Sigmoid colon (tissue), 7 donors: ENCODE results near the gene ARG1. TPM values are rescaled to one million over a fixed set of nuclear protein-coding genes. Genes with fewer than 3 reads are reported as not detected.
A peak's percentile ranks its signal among the peaks of the same experiment; 100 is the strongest.

Source experiments
- DNase-seq: peaks from one replicate; pipeline ENCODE4 v3.0.0-alpha.2; 2019
- H3K27ac ChIP-seq, 4 donors: fragments of 200-600 bp; sonication (generic); one replicate each; pipeline ENCODE4 v1.5.1; 2016 to 2019; ENCODE audit warnings: mild to moderate bottlenecking in 1 of 4
- H3K27me3 ChIP-seq, 3 donors: fragments of 200-600 bp; sonication (generic); one replicate each; pipeline ENCODE4 v1.5.1; 2019; ENCODE audit warnings: mild to moderate bottlenecking in 1 of 3
- H3K36me3 ChIP-seq, 4 donors: fragments of 200-600 bp; sonication (generic); one replicate each; pipeline ENCODE4 v1.5.1; 2016 to 2019
- H3K4me1 ChIP-seq, 4 donors: fragments of 200-600 bp; sonication (generic); one replicate each; pipeline ENCODE4 v1.5.1; 2017 to 2019
- H3K4me3 ChIP-seq, 4 donors: fragments of 200-600 bp; sonication (generic); one replicate each; pipeline ENCODE4 v1.5.1; 2017 to 2019; ENCODE audit warnings: mild to moderate bottlenecking in 2 of 4, moderate library complexity in 1 of 4
- H3K9me3 ChIP-seq, 4 donors: fragments of 200-600 bp in 3 of 4; sonication (generic) in 3 of 4; one replicate each; pipeline versions ENCODE4 v1.5.1 to v1.6.1; 2013 to 2019
- CTCF ChIP-seq, 4 experiments: fragments of 450-650 bp in 3 of 4; fragments of 200-600 bp in 1 of 4; IDR thresholded peaks; one replicate each; pipeline ENCODE4 v1.5.1; 2016 to 2019; ENCODE audit warnings: antibody characterized with exemption in 4 of 4, mild to moderate bottlenecking in 3 of 4, moderate library complexity in 2 of 4
- EP300 ChIP-seq, 4 donors: sonication (generic); formaldehyde crosslinking; IDR thresholded peaks; one replicate each; pipeline ENCODE4 v1.6.1; 2017; ENCODE audit warnings: antibody characterized with exemption in 4 of 4
- POLR2A ChIP-seq, 2 donors: fragments of 450-650 bp; IDR thresholded peaks; one replicate each; pipeline ENCODE4 v1.6.1; 2016; ENCODE audit warnings: antibody characterized with exemption in 2 of 2, mild to moderate bottlenecking in 2 of 2, moderate library complexity in 2 of 2
- POLR2AphosphoS5 ChIP-seq, 4 donors: sonication (generic); formaldehyde crosslinking; IDR thresholded peaks; one replicate each; pipeline ENCODE4 v1.6.1; 2017; ENCODE audit warnings: antibody characterized with exemption in 4 of 4
- WGBS, 2 donors: extraction: QIAGEN DNeasy Blood & Tissue Kit; methylation state at CpG; one replicate each; pipeline ENCODE4 v1.1.7; 2013; 5-methylcytosine and 5-hydroxymethylcytosine counted together
- intact Hi-C: fragments of 100-400 bp; cut with DNase I; formaldehyde crosslinking; loops from one replicate; pipeline ENCODE4 v1.15.1; 2023
- polyA plus RNA-seq, 3 donors: library from polyadenylated mRNA; stranded (reverse); fragments of 200-250 nt; gene quantifications; one replicate each; pipeline ENCODE4 v1.2.3, GENCODE V29; 2013
- total RNA-seq, 4 donors: library from RNA; depleted of rRNA; stranded (reverse); fragments of >200 nt; gene quantifications; one replicate each; pipeline ENCODE4 v1.1.0, GENCODE V29; 2016
- donor health status: healthy with polysubstance abuse.
- donor health status: Bipolar disorder and iron deficiency.
- donor health status: healthy.

Gene ARG1
- total and polyA plus RNA-seq, 7 donors: 0.17 to 1.2 (median 0.27) TPM; not detected in 4

GRCh38 chr6:131602781-131603312 lies 29.8 kb downstream of the ARG1 start:
- no peaks in the 10 kb centered on the region for H3K4me1 ChIP-seq
- H3K9me3 ChIP-seq: no peaks in the 10 kb centered on the region
- no peaks in the 10 kb centered on the region for H3K27me3 ChIP-seq
- H3K4me3 ChIP-seq: no peak overlapping the region
- WGBS, 2 donors: 84 to 85% methylated on average over 1 of the region's 1 CpG
- DNase-seq: no peak
- H3K27ac ChIP-seq: peak overlapping the region in 1 of 4 donors; percentile 50
- TF ChIP-seq EP300 (IDR thresholded peaks at IDR 0.05): no peak
- TF ChIP-seq CTCF (IDR thresholded peaks at IDR 0.05): no peak
- TF ChIP-seq POLR2AphosphoS5 (IDR thresholded peaks at IDR 0.05): no peak
- no peak for TF ChIP-seq POLR2A (IDR thresholded peaks at IDR 0.05)
- intact Hi-C loops: no loop called here
- peaks cover 26 to 97% (median 44%) of the 10 kb centered on the region in 4 donors for H3K36me3 ChIP-seq

- intact Hi-C loops: no loop called here
- WGBS, 2 donors: 92% methylated on average over 5 of the region's 5 CpGs
- Histone ChIP-seq H3K9me3 (no peaks in the 10 kb centered on the region), H3K4me3 (no peak overlapping the region), H3K4me1 (no peaks in the 10 kb centered on the region), H3K36me3 (peaks cover 0 to 100% (median 35%) of the 10 kb centered on the region in 4 donors), H3K27me3 (no peaks in the 10 kb centered on the region), H3K27ac (no peak overlapping the region)
- no peak for TF ChIP-seq EP300 (IDR thresholded peaks at IDR 0.05)
- no peak for TF ChIP-seq POLR2A (IDR thresholded peaks at IDR 0.05)
- TF ChIP-seq POLR2AphosphoS5 (IDR thresholded peaks at IDR 0.05): no peak
- no peak for TF ChIP-seq CTCF (IDR thresholded peaks at IDR 0.05)
- no peak for DNase-seq
Observed at GRCh38 chr6:131613296-131613925, 40.4 kb downstream of the ARG1 start.

- TF ChIP-seq POLR2A (IDR thresholded peaks at IDR 0.05): no peak
- no peak for TF ChIP-seq CTCF (IDR thresholded peaks at IDR 0.05)
- no peak for TF ChIP-seq EP300 (IDR thresholded peaks at IDR 0.05)
- TF ChIP-seq POLR2AphosphoS5 (IDR thresholded peaks at IDR 0.05): no peak
- no peak for DNase-seq
- H3K36me3 ChIP-seq: peaks cover 0 to 100% (median 45%) of the 10 kb centered on the region in 4 donors
- intact Hi-C loops: no loop called here
- 97 to 98% methylated on average over 4 of the region's 4 CpGs for WGBS, 2 donors
- H3K27ac ChIP-seq: no peak overlapping the region
- H3K9me3 ChIP-seq: no peaks in the 10 kb centered on the region
- H3K4me1 ChIP-seq: no peaks in the 10 kb centered on the region
- H3K27me3 ChIP-seq: no peaks in the 10 kb centered on the region
- no peak overlapping the region for H3K4me3 ChIP-seq
Observed at GRCh38 chr6:131615275-131615674, 42.2 kb downstream of the ARG1 start.

GRCh38 chr6:131627724-131628682 lies 55.0 kb downstream of the ARG1 start, which contains the start of gene MED23:
Gene MED23, minus strand, starts transcription at chr6:131628242. Its CDS starts 193 bp downstream, at chr6:131628049.
- WGBS, 2 donors: 0 to 1% methylated on average over 53 of the region's 53 CpGs

More at GRCh38 chr6:131627724-131628682, 55.0 kb downstream of the ARG1 start, which contains the start of gene MED23:
- DNase-seq: peak; percentile 96
- TF ChIP-seq CTCF (IDR thresholded peaks at IDR 0.05) (peak; percentile 78 to 91 (median 86)), POLR2A (IDR thresholded peaks at IDR 0.05) (peak; percentile 30 to 61), EP300 (IDR thresholded peaks at IDR 0.05) (no peak), POLR2AphosphoS5 (IDR thresholded peaks at IDR 0.05) (peak; percentile 56 to 84 (median 79))
- Histone ChIP-seq H3K36me3 (peaks cover 7 to 27% (median 15%) of the 10 kb centered on the region in 4 donors), H3K27ac (peak within 1 kb of the TSS; percentile 74 to 81 (median 78)), H3K4me1 (peaks cover 0 to 36% (median 27%) of the 10 kb centered on the region in 4 donors), H3K27me3 (no peaks in the 10 kb centered on the region), H3K9me3 (no peaks in the 10 kb centered on the region), H3K4me3 (peak within 1 kb of the TSS; percentile 65 to 80 (median 72))
- intact Hi-C loops: loop anchor here (5.0 kb wide), 1 partner anchor 1184 kb away; the partner anchor contains the start of gene RPS12
